HG03520 (cell line): ENCODE data around the gene RAB37.

ENCODE experiments used
- ATAC-seq: cut with Tn5 transposase; IDR thresholded peaks from one replicate; pipeline ENCODE4 v1.9.1; 2021; ENCODE audit warnings: mild to moderate bottlenecking, moderate library complexity; ENCODE audit not compliant: unreplicated experiment

RAB37 gene

GRCh38 chr17:74760404-74761105 lies 23.5 kb downstream of the RAB37 start:
- no peak for ATAC-seq

GRCh38 chr17:74761419-74761818 lies 24.4 kb downstream of the RAB37 start:
- no peak for ATAC-seq

GRCh38 chr17:74761931-74762330 lies 24.9 kb downstream of the RAB37 start:
- no peak for ATAC-seq

GRCh38 chr17:74763565-74764387 lies 26.7 kb downstream of the RAB37 start:
- ATAC-seq, result no peak

GRCh38 chr17:74764751-74765286 lies 27.8 kb downstream of the RAB37 start:
- no peak for ATAC-seq

GRCh38 chr17:74766413-74766812 lies 29.4 kb downstream of the RAB37 start:
- ATAC-seq, result no peak

GRCh38 chr17:74767111-74767516 lies 30.1 kb downstream of the RAB37 start:
- no peak for ATAC-seq

- ATAC-seq, result no peak
These were observed 31.2 kb downstream of the RAB37 start for GRCh38 chr17:74768069-74768762.

- ATAC-seq, result no peak
These were observed 31.7 kb downstream of the RAB37 start for GRCh38 chr17:74768763-74769114.

GRCh38 chr17:74769266-74769855 lies 32.3 kb downstream of the RAB37 start:
- no peak for ATAC-seq

- no peak for ATAC-seq
These were observed 32.9 kb downstream of the RAB37 start for GRCh38 chr17:74769856-74770497.

- ATAC-seq, result no peak
These were observed 33.7 kb downstream of the RAB37 start for GRCh38 chr17:74770498-74771318.

- no peak for ATAC-seq
These were observed 34.4 kb downstream of the RAB37 start for GRCh38 chr17:74771319-74771914.

GRCh38 chr17:74772053-74772452 lies 35.0 kb downstream of the RAB37 start:
- ATAC-seq, result no peak

GRCh38 chr17:74773414-74773813 lies 36.4 kb downstream of the RAB37 start:
- no peak for ATAC-seq

- ATAC-seq, result no peak
These were observed 36.8 kb downstream of the RAB37 start for GRCh38 chr17:74773871-74774286.

- no peak for ATAC-seq
These were observed 38.5 kb downstream of the RAB37 start for GRCh38 chr17:74775409-74776043.

- peak; percentile 65 for ATAC-seq
These were observed 39.2 kb downstream of the RAB37 start, which contains the start of gene NAT9 for GRCh38 chr17:74776044-74776962. NAT9 (minus strand) TSS chr17:74776345; CDS start chr17:74775698, 647 bp downstream.
